ENCODE results near the gene SCO2. TPM values are rescaled to one million over a fixed set of nuclear protein-coding genes. Genes with fewer than 3 reads are reported as not detected.

SCO2 gene
- total RNA-seq, 2 experiments from 2014 or later: 4.1 to 4.9 TPM

DNA sequence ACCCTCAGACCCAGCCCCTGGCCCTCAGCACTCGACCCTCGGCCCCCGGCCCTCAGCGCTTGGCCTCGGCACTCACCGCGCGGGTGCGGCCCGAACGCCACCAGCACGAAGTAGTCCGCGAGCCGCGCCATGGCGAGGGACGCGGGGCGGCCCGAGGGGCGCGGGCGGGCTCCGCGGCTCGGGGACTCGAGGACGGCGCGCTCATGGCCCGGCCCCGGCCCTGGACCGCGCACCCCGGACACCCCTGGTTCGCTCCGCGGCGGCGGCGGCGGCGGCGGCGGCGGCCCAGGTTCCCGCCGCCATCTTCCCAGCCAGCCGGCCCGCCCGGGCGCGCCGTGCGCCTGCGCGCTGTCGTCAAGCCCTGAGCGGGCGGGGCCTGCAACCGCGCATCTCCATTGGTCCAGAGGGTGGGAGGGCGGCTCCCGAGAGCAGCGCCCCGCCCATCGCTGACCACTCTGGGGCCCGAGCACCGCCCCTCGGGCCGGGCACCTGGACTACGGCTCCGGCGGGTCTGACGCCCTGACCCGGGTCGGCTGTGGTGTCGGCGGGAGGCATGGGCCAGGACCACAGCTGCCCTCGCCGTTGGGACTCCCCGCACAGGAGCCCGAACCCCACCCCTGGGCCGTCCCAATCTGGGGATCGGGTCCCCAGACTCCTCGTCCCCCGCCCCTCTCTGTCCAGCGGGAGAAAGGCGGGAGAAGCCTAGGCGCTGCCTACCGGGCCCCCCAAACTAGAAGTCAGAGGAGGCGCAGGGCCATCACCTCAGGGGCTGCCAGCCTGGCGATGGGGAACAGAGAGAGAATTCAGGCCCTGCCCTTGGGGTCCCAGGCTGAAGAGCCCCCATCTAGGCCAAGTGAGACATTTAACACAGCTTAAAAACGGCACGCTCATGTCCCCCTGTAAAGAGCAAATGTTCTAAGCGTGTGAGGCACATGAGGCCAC is 50.4 kb downstream of the SCO2 start, which contains the start of gene SBF1:
SBF1 (minus strand) TSS at position 326 of the 942 bp plus-strand sequence; CDS start at position 131, 195 bp downstream.
- peak within 1 kb of the TSS; percentile 96 for H3K4me3 ChIP-seq (ENCODE audit: low read depth, low read length, poor library complexity, severe bottlenecking)
- H3K9me2 ChIP-seq (ENCODE audit: insufficient read depth, low read length): no peaks in the 10 kb centered on the region
- peaks cover 36% of the 10 kb centered on the region for H3K79me2 ChIP-seq (ENCODE audit: insufficient read depth, low read depth, low read length)
- peaks cover 6% of the 10 kb centered on the region; the same call in 1 of the 2 replicates for H4K20me1 ChIP-seq (ENCODE audit: insufficient read depth, low read length)
- H3K27ac ChIP-seq (ENCODE audit: low read depth, low read length, poor library complexity, severe bottlenecking): peak within 1 kb of the TSS; percentile 95
- H3K36me3 ChIP-seq (ENCODE audit: insufficient read depth, low read length): peaks cover 16% of the 10 kb centered on the region; the same call in 1 of the 2 replicates
- peak; percentile 92 for DNase-seq (ENCODE audit: low spot score)
- no peaks in the 10 kb centered on the region for H3K9me3 ChIP-seq (ENCODE audit: low read length)
- CTCF ChIA-PET (ENCODE audit: unreplicated experiment): no interaction called here
- peak within 1 kb of the TSS; percentile 99 for H3K4me2 ChIP-seq (ENCODE audit: low read length)
- intact Hi-C loops (cut with micrococcal nuclease; ENCODE audit: unreplicated experiment): loop anchor here (2.0 to 10.0 kb wide), 3 partner anchors 32 to 283 kb away; partner anchors contain the start of genes LMF2 and TUBGCP6
- BruUV-seq (replicated peaks): no TSS peak
- TF ChIP-seq, protein P1, sequence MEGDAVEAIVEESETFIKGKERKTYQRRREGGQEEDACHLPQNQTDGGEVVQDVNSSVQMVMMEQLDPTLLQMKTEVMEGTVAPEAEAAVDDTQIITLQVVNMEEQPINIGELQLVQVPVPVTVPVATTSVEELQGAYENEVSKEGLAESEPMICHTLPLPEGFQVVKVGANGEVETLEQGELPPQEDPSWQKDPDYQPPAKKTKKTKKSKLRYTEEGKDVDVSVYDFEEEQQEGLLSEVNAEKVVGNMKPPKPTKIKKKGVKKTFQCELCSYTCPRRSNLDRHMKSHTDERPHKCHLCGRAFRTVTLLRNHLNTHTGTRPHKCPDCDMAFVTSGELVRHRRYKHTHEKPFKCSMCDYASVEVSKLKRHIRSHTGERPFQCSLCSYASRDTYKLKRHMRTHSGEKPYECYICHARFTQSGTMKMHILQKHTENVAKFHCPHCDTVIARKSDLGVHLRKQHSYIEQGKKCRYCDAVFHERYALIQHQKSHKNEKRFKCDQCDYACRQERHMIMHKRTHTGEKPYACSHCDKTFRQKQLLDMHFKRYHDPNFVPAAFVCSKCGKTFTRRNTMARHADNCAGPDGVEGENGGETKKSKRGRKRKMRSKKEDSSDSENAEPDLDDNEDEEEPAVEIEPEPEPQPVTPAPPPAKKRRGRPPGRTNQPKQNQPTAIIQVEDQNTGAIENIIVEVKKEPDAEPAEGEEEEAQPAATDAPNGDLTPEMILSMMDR (conservative IDR thresholded peaks at IDR 0.05; ENCODE audit: low read length): no peak
- no peak for TF ChIP-seq EZH2phosphoT487 (IDR thresholded peaks at IDR 0.05; ENCODE audit: borderline replicate concordance, low read depth, low read length)
- POLR2A ChIA-PET: no interaction called here
- H2AFZ ChIP-seq (ENCODE audit: low read length): peak within 1 kb of the TSS; percentile 59
- H3K4me1 ChIP-seq (ENCODE audit: insufficient read depth, low read length, poor library complexity, severe bottlenecking): peaks cover 46% of the 10 kb centered on the region

DNA sequence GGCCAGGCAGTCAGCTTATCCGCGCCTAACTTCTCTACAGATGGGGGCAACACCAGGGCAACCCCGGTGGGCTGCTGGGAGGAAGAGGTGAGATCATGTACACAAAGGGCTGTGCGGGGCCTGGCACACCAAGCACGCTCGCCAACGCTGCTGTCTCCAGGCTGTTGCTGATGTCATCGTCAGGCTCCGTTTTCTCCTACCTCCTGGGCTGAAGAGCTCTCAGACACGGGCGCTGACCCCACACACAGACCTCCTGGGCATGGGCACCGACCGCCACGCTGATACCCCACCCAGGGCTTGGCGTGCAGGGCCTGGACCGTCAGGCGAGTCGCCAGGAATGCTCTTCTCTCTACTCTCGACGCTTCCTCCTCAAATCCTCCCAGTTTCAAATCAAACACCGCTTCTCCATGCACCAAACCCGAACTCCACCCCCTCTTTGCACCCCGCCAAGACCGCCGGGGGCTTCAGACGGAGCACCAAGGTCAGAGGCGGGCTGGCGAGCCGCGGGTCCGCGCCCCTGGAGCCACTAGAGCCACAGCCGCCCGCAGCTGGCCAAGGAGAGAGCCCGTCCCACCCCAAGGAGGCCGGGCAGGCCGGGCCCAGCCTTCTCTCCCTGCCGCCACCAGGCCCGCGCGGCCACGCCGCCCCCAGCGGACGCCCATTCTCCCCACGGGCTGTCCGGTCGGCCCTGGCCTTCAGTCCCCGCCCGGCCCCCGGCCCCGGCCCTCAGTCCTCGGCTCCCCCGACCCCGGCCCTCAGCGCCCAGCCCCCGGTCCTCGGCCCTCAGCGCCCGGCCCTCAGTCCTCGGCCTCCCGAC is 51.3 kb downstream of the SCO2 start:
- TF ChIP-seq EZH2phosphoT487 (IDR thresholded peaks at IDR 0.05; ENCODE audit: borderline replicate concordance, low read depth, low read length): no peak
- TF ChIP-seq, protein P1 (conservative IDR thresholded peaks at IDR 0.05; ENCODE audit: low read length): no peak
- peak; percentile 41 for DNase-seq (ENCODE audit: low spot score)
- Histone ChIP-seq H3K4me3 (ENCODE audit: low read depth, low read length, poor library complexity, severe bottlenecking) (peak overlapping the region; percentile 96), H3K9me2 (ENCODE audit: insufficient read depth, low read length) (no peaks in the 10 kb centered on the region), H4K20me1 (ENCODE audit: insufficient read depth, low read length) (peaks cover 6% of the 10 kb centered on the region; the same call in 1 of the 2 replicates), H2AFZ (ENCODE audit: low read length) (no peak overlapping the region), H3K79me2 (ENCODE audit: insufficient read depth, low read depth, low read length) (peaks cover 39% of the 10 kb centered on the region), H3K4me1 (ENCODE audit: insufficient read depth, low read length, poor library complexity, severe bottlenecking) (peaks cover 51% of the 10 kb centered on the region), H3K9me3 (ENCODE audit: low read length) (no peaks in the 10 kb centered on the region), H3K36me3 (ENCODE audit: insufficient read depth, low read length) (peaks cover 16% of the 10 kb centered on the region; the same call in 1 of the 2 replicates), H3K27ac (ENCODE audit: low read depth, low read length, poor library complexity, severe bottlenecking) (peak overlapping the region; percentile 95), H3K4me2 (ENCODE audit: low read length) (peak overlapping the region; percentile 99)
- intact Hi-C loops (cut with micrococcal nuclease; ENCODE audit: unreplicated experiment): loop anchor here (2.0 to 10.0 kb wide), 3 partner anchors 33 to 282 kb away; partner anchors contain the start of genes LMF2 and TUBGCP6
- CTCF ChIA-PET (ENCODE audit: unreplicated experiment): interaction anchor here (0.9 kb wide), 1 partner anchor 24 kb away, joined by 4 read pairs; no protein-coding TSS in a partner anchor
- POLR2A ChIA-PET: no interaction called here
- no TSS peak for BruUV-seq (replicated peaks)

Other genes with a start within 250 kb of the SCO2 start
- gene PLXNB2, start 218.0 kb downstream of the SCO2 start, total RNA-seq (2014; rRNA removed; shearing (Covaris generic)): 10.7 and 13.6 TPM in 2 replicates
- gene PLXNB2, start 218.0 kb downstream of the SCO2 start, total RNA-seq (2022): 38.9 and 39.2 TPM in 2 replicates
- gene DENND6B, start 198.6 kb downstream of the SCO2 start, total RNA-seq (2014; rRNA removed; shearing (Covaris generic)): 25.0 and 31.6 TPM in 2 replicates
- gene DENND6B, start 198.6 kb downstream of the SCO2 start, total RNA-seq (2022): 38.1 and 45.0 TPM in 2 replicates
- 55.0 and 64.5 TPM in 2 replicates for gene PPP6R2, start 182.3 kb downstream of the SCO2 start, total RNA-seq (2014; rRNA removed; shearing (Covaris generic))
- 62.3 and 65.8 TPM in 2 replicates for gene PPP6R2, start 182.3 kb downstream of the SCO2 start, total RNA-seq (2022)
- 134 and 177 TPM in 2 replicates for gene SBF1, start 50.6 kb downstream of the SCO2 start, total RNA-seq (2014; rRNA removed; shearing (Covaris generic))
- 160 and 181 TPM in 2 replicates for gene SBF1, start 50.6 kb downstream of the SCO2 start, total RNA-seq (2022)
- 2.7 and 4.3 TPM in 2 replicates for gene ADM2, start 44.1 kb downstream of the SCO2 start, total RNA-seq (2014; rRNA removed; shearing (Covaris generic))
- gene ADM2, start 44.1 kb downstream of the SCO2 start, total RNA-seq (2022): 7.0 and 7.9 TPM in 2 replicates
- not detected in 2 replicates for gene MIOX, start 38.7 kb downstream of the SCO2 start, total RNA-seq (2014; rRNA removed; shearing (Covaris generic))
- gene MIOX, start 38.7 kb downstream of the SCO2 start, total RNA-seq (2022): 0.53 and 0.74 TPM in 2 replicates
- gene LMF2, start 17.9 kb downstream of the SCO2 start, total RNA-seq (2014; rRNA removed; shearing (Covaris generic)): 37.8 and 50.7 TPM in 2 replicates
- 49.2 and 49.8 TPM in 2 replicates for gene LMF2, start 17.9 kb downstream of the SCO2 start, total RNA-seq (2022)
- 129 and 151 TPM in 2 replicates for gene NCAPH2, start 17.4 kb downstream of the SCO2 start, total RNA-seq (2014; rRNA removed; shearing (Covaris generic))
- gene NCAPH2, start 17.4 kb downstream of the SCO2 start, total RNA-seq (2022): 124 and 126 TPM in 2 replicates
- gene TYMP, start 4.4 kb upstream of the SCO2 start, total RNA-seq (2014; rRNA removed; shearing (Covaris generic)): 3.9 and 6.3 TPM in 2 replicates
- gene TYMP, start 4.4 kb upstream of the SCO2 start, total RNA-seq (2022): 3.8 and 4.0 TPM in 2 replicates
- 0.08 and 0.25 TPM in 2 replicates for gene KLHDC7B, start 20.3 kb upstream of the SCO2 start, total RNA-seq (2014; rRNA removed; shearing (Covaris generic))
- 0.31 and 0.46 TPM in 2 replicates for gene KLHDC7B, start 20.3 kb upstream of the SCO2 start, total RNA-seq (2022)
- gene SYCE3, start 37.3 kb upstream of the SCO2 start, total RNA-seq (2014; rRNA removed; shearing (Covaris generic)): not detected in 2 replicates
- gene SYCE3, start 37.3 kb upstream of the SCO2 start, total RNA-seq (2022): not detected in 2 replicates
- 92.6 and 101 TPM in 2 replicates for gene CPT1B, start 52.8 kb upstream of the SCO2 start, total RNA-seq (2014; rRNA removed; shearing (Covaris generic))
- gene CPT1B, start 52.8 kb upstream of the SCO2 start, total RNA-seq (2022): 138 and 162 TPM in 2 replicates
- 83.8 and 85.8 TPM in 2 replicates for gene CHKB, start 57.3 kb upstream of the SCO2 start, total RNA-seq (2014; rRNA removed; shearing (Covaris generic))
- 100 and 110 TPM in 2 replicates for gene CHKB, start 57.3 kb upstream of the SCO2 start, total RNA-seq (2022)
- 0.54 and 0.62 TPM in 2 replicates for gene MAPK8IP2, start 75.2 kb upstream of the SCO2 start, total RNA-seq (2014; rRNA removed; shearing (Covaris generic))
- gene MAPK8IP2, start 75.2 kb upstream of the SCO2 start, total RNA-seq (2022): 1.5 and 2.2 TPM in 2 replicates
- gene ARSA, start 102.6 kb upstream of the SCO2 start, total RNA-seq (2014; rRNA removed; shearing (Covaris generic)): 20.1 and 31.6 TPM in 2 replicates
- gene ARSA, start 102.6 kb upstream of the SCO2 start, total RNA-seq (2022): 34.4 and 34.8 TPM in 2 replicates
- not detected in 2 replicates for gene SHANK3, start 147.2 kb upstream of the SCO2 start, total RNA-seq (2014; rRNA removed; shearing (Covaris generic))
- 0.07 and 0.15 TPM in 2 replicates for gene SHANK3, start 147.2 kb upstream of the SCO2 start, total RNA-seq (2022)
- gene ACR, start 212.6 kb upstream of the SCO2 start, total RNA-seq (2014; rRNA removed; shearing (Covaris generic)): not detected in 2 replicates
- not detected in 2 replicates for gene ACR, start 212.6 kb upstream of the SCO2 start, total RNA-seq (2022)

Measured in OCI-LY7 (cell line).